ENCODE measurements around the gene DNAJC17. TPM values are rescaled to one million over a fixed set of nuclear protein-coding genes. Genes with fewer than 3 reads are reported as not detected.
A peak's percentile ranks its signal among the peaks of the same experiment; 100 is the strongest.

DNAJC17 gene
- total RNA-seq, 1 donor, result 21.6 TPM

- no peak for DNase-seq (ENCODE audit: low read depth)
- no peak for TF ChIP-seq CTCF (IDR thresholded peaks at IDR 0.05; ENCODE audit: insufficient read depth, low read length)
- no peak overlapping the region for H3K4me3 ChIP-seq (ENCODE audit: low read depth, low read length)
Observed at GRCh38 chr15:40850576-40851112, 43.4 kb upstream of the DNAJC17 start.

GRCh38 chr15:40847223-40847961 lies 40.1 kb upstream of the DNAJC17 start:
- no peak overlapping the region for H3K4me3 ChIP-seq (ENCODE audit: low read depth, low read length)
- DNase-seq (ENCODE audit: low read depth), result no peak
- no peak for TF ChIP-seq CTCF (IDR thresholded peaks at IDR 0.05; ENCODE audit: insufficient read depth, low read length)

- TF ChIP-seq CTCF (IDR thresholded peaks at IDR 0.05; ENCODE audit: insufficient read depth, low read length), result no peak
- no peak for DNase-seq (ENCODE audit: low read depth)
- H3K4me3 ChIP-seq (ENCODE audit: low read depth, low read length), result no peak overlapping the region
Observed at GRCh38 chr15:40846841-40847222, 39.6 kb upstream of the DNAJC17 start.

GRCh38 chr15:40845511-40846284 lies 38.4 kb upstream of the DNAJC17 start:
- no peak overlapping the region for H3K4me3 ChIP-seq (ENCODE audit: low read depth, low read length)
- TF ChIP-seq CTCF (IDR thresholded peaks at IDR 0.05; ENCODE audit: insufficient read depth, low read length), result no peak
- DNase-seq (ENCODE audit: low read depth), result no peak

- DNase-seq (ENCODE audit: low read depth), result no peak
- H3K4me3 ChIP-seq (ENCODE audit: low read depth, low read length), result no peak overlapping the region
- no peak for TF ChIP-seq CTCF (IDR thresholded peaks at IDR 0.05; ENCODE audit: insufficient read depth, low read length)
Observed at GRCh38 chr15:40845036-40845435, 37.8 kb upstream of the DNAJC17 start.

- TF ChIP-seq CTCF (IDR thresholded peaks at IDR 0.05; ENCODE audit: insufficient read depth, low read length), result no peak
- DNase-seq (ENCODE audit: low read depth), result no peak
Observed at GRCh38 chr15:40844696-40845030, 37.4 kb upstream of the DNAJC17 start.

More at GRCh38 chr15:40844696-40845030, 37.4 kb upstream of the DNAJC17 start:
- peak overlapping the region; percentile 28 for H3K4me3 ChIP-seq (ENCODE audit: low read depth, low read length)
